HG03159 (cell line): Measurements from ENCODE around the gene COPG1.

ENCODE experiments used
- ATAC-seq: cut with Tn5 transposase; IDR thresholded peaks from one replicate; pipeline ENCODE4 v1.9.1; 2021; ENCODE audit warnings: mild to moderate bottlenecking, moderate library complexity; ENCODE audit not compliant: unreplicated experiment

COPG1 gene

DNA sequence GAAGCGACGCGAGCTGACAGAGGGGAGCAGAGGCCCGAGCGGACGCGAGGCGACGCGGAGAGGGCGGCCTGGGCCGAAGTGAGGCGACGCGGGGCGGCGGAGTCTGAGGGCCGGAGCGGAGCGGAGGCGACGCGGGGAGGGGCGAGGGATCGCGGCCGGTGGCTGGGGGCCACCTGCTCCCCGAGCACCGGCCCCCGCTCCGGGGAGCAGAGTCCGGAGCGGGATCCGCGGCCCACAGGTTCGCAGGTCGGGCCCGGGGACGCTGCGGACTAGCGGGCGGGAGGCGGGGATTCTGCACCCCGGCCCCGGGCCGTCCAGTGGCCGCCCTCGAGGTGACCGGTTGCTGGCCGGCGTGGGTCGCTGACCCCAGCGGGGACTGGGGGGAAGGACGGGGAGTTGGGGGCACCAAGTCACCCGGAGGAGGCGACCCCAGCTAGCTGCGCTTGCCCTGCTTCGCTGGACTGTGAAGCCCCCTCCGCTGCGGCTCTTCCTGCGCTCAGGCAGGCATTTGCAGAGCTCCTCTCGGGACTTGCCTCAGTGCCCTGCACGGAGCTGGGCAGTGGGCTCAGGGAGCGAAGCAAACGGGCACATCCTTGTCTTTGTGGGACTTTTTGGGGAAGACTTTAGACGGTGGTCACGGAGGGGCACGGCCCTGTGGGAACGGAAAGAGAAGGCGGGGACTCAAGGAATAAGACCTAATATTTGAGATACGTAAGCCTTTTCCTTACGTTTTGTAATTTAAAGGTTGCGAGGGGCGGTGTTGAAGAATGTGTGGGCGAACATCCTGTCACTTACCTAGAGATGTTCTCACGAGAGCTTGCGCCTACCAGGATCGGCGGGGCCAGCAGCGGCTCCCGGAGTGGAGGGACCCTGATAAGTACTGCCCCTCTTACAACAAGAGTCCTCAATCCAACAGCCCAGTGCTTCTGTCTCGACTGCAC lies 29.8 kb downstream of the COPG1 start:
- ATAC-seq = no peak

DNA sequence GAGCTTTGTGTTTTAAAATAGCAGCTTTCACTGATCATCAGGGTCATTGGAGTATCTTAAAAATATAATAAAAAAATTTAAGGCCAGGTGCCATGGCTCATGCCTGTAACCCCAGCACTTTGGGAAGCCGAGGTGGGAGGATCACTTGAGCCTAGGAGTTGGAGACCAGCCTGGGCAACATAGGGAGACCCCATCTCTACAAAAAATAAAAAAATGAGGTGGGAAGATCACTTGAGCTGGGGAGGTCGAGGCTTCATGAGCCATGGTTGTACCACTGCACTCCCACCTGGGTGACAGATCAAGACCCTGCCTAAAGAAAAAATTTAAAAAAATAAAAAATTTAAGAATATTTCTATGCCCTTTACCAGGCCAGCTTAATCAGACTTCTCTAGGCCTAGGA lies 30.8 kb downstream of the COPG1 start:
- ATAC-seq = no peak

DNA sequence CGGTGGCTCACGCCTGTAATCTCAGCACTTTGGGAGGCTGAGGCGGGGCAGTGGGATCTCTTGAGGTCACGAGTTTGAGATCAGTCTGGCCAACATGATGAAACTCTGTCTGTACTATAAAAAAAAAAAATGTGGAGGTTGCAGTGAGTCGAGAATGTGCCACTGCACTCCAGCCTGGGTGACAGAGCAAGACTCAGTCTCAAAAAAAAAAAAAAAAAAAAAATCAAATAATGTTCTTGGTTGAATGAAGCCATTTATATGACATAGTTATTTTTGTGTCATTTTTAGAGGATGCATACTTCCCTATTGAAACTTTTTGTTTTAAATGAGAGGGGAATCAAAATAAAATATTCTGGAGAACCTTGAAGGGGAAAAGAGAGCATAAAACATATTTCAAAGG lies 32.3 kb downstream of the COPG1 start:
- no peak for ATAC-seq

DNA sequence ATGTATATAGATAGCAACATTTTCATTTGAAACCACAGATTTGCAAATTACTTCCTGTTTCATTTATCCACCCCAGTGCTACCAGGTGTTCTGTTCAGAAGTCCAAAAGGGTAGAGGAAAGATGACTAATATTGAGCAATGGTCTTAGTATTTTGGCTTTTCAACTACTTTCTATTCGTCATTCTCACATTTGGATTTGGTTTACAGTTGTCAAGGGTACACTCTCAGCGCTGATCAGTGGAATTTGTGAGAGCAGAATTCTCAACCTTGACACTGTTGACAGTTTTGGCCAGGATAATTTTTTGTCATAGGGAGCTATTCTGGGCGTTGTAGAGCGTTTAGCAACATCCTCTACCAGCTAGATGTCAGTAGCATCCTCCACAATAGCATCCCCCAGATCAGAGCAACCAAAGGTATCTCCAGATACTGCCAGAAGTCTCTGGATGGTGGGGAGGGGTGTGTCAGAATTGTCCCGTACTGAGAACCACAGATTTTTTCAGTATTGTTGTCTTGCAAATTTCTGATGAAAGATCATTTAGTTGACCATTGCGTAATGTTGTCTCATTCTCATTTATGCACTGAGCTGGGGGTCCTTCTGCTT lies 33.4 kb downstream of the COPG1 start:
- peak; percentile 72 for ATAC-seq

DNA sequence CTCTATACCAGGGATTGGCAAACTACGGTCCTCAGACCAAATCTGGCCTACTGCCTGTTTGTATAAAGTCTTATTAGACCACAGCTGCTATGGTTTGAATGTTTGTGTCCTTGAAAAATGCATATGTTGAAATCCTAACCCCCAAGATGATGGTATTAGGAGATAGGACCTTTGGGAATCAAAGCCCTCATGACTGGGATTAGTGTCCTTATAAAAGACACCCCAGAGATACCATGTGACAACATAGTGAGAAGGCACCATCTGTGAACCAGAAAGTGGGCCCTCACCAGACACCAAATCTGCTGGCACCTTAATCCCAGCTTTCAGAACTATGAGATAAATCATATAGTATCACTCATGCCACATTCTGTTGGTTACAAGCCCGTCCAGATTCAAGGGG lies 36.7 kb downstream of the COPG1 start:
- no peak for ATAC-seq

DNA sequence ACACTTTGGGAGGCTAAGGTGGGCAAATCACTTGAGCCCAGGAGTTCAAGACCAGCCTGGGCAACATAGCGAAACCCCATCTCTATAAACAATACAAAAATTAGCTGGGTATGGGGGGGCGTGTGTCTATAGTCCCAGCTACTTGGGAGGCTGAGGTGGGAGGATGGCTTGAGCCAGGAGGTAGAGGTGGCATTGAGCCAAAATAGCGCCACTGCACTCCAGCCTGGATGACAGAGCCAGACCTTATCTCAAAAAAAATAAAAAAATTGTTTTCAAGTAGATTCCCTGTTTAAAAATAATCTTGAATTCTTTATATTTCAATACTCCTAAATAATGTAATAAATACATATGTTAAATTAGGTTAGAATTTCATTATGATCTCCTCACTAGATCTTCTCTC lies 39.0 kb downstream of the COPG1 start:
- ATAC-seq = no peak

DNA sequence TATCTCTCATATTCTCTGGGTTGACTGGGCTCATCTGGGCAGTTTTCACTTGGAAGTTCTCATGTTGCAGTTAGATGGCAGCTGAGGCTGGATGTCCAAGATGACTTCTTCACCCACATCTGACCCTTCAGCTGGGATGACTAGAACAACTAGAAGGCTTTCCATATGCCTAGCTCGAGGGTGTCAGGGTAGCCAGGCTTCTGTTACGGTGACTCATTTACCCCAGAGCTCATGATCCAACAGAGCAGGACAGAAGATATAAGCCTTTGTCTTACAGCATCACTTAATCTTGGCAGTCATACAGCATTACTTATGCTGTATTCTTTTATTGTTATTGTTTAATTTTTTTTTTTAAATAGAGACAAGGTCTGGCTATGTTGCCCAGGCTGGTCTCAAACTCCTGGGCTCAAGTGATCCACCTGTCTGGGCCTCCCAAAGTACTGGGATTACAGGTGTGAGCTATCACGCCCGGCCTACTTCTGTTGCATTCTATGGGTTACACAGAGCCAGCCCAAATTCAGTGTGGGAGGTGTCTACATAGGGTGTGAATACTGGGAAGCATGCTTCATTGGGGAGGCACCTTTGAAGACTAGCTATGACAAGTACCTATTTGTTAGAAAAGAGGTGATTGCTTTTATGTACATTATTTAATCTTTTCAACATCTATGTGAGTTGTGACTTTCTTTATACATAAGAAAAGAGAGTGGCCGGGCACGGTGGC lies 40.0 kb downstream of the COPG1 start:
- no peak for ATAC-seq

DNA sequence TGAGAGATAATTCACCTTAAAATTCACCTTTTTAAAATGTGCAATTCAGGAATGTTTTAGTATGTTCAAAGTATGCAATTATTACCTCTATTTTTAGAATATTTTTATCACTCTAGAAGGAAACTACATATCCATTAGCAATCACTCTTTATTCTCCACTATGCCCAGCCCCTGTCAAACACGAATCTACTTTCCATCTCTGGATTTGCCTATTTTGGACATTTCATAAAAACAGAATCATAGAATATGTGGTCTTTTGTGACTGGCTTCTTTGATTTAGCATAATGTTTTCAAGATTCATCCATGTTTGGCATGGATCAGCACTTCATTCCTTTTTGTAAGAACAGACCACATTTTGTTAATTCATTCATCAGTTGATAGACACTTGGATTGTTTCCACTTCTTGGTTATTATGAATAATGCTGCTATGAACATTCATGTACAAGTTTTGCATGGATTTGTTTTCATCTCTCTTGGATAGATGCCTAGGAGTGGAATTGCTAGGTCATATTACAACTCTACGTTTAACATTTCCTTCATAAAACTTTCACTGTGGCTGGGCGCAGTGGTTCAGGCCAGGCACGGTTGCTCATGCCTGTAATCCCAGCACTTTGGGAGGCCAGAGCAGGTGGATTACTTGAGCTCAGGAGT lies 42.0 kb downstream of the COPG1 start:
- ATAC-seq = no peak

DNA sequence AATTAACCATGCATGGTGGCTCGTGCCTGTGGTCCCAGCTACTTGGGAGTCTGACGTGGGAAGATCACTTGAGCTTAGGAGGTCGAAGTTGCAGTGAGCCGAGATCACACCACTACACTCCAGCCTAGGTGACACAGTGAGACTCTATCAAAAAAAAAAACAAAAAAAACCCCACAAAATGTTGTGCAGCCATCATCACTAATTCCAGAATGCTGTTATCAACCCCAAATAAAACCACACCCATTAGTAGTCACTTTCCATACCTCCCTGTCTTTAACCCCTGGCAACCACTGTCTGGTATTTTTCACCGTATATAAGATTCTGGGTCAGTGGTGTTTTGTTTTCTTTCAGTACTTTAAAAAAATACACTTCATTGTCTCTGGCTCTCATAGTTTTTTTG lies 45.9 kb downstream of the COPG1 start:
- no peak for ATAC-seq

DNA sequence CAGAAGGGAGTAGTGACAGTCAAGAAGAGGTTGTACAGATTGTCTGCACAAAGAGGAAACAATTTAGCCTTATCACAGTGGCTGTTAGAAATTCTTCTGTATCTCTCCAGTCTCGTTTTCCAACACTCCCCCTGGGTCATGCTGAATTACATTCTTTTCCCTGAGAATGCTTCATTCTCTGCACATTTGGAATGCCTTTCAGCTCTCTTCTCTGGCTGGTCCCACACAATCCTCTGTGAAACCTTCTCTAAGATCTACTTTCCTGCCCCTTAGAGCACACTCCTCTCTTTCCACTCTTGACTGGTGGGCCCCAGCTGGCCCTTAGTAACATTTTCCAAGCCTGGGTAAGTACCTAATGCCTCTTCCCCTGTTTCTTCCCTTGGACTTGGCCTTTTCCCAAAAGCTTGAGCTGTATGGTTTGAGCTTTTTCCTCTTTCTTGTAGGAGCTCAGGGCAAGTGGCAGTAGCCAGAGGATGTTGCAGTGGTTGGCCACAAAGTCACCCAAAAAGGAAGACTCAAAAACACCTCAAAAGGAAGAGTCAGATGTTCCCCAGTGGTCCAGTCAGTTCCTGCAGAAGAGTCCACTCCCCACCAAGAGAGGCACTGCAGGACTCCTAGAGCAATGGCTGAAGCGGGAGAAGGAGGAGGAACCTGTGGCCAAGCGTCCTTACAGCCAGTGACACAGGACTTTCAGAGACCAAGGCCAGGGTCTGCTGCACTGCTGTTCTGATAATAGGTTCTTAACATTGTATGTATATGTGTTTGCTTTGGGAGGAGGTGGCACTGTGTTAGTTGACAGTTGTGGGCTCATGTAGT lies 54.9 kb downstream of the COPG1 start:
- no peak for ATAC-seq

DNA sequence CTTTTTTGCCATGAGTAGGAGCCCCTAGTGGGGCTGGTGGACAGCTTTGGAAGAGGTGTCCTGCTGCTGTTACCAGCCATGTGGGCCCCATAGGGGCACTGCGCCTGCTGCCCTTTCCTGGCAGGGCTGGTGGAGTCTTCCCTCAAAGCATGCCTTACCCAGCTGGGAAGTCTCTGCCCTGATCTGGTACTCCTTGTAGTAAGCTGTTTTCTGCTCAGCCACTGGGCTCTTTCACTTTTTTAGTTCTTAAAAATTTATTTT lies 55.5 kb downstream of the COPG1 start:
- ATAC-seq = no peak

DNA sequence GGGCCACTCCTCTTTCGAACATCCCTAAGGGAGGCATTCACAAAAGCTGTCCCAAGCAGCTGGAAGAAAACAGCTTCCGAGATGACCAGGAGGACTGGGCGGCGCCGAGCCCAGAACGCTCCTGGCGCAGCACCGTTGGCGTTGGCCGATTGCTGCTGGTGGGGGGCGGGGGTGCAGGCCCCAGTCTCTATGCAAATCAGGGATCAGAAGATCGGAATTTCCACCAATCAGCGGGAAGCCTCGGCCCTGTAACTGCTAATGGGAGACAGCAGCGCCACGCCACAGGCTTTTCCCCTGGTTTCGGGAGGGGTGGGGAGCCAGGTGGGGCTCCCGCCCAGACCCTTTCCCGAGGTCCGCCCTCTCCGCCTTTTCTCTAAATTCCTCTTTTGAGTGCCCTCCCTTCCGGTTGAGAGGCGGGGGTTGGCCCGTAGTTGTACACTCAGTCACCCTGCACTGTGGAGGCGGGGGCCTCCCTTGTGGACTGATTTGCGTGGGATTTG lies 56.2 kb downstream of the COPG1 start:
- no peak for ATAC-seq

DNA sequence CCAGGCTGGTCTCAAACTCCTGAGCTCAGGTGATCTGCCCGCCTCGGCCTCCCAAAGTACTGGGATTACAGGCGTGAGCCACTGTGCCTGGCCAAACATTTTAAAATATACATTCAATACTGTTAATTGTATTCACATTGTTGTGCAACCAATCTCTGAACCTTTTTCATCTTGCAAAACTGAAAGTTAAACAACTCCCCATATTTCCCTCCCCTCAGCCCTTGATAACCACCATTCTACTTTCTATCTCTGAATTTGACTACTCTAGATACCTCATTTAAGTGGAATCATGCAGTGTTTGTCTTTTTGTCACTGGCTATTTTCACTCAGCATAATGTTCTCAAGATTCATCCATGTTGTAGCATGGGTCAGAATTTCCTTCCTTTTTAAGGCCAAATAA lies 59.2 kb downstream of the COPG1 start:
- no peak for ATAC-seq

DNA sequence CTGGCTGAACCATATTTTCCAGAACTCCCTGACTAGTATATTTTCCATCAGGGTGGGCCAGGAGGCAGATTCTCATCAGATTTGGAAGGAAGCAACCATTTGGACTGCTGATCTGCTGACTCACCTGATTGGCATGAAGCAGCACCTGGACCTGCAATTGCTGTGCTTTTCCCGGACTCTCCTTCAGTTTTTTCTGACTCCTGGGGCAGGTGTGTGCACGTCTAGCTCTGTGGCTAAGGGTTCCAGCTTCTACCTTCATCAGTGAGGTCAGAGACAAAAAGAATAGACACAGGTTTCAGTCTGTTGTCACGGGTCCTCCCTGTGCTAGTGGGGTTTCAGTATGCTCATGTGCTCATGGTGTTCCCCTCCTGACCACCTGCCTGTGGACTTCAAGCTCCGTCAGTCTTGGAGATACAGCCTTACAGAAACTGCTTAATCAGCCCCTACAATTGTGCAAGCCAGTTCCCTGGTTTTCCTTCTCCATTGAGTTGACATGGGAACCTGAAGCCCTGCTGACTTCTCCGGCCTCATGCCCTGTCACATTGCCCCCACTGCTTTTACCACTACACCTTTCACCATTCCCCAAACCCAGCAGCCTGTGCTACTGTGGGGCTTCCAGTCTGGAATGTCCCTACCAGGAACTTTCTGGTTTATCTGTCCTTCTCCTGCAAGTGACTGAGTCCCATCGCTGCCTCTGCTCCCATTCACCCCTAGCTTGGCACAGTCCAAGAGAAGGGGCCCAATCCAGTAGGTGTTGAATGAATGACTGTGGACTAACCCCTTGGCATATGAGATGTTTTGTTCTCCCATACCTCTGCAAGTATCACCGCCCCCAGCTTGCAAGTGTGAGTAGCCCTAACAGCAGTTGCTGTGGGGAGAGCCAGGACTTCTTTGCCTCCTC lies 61.0 kb downstream of the COPG1 start:
- ATAC-seq = no peak

DNA sequence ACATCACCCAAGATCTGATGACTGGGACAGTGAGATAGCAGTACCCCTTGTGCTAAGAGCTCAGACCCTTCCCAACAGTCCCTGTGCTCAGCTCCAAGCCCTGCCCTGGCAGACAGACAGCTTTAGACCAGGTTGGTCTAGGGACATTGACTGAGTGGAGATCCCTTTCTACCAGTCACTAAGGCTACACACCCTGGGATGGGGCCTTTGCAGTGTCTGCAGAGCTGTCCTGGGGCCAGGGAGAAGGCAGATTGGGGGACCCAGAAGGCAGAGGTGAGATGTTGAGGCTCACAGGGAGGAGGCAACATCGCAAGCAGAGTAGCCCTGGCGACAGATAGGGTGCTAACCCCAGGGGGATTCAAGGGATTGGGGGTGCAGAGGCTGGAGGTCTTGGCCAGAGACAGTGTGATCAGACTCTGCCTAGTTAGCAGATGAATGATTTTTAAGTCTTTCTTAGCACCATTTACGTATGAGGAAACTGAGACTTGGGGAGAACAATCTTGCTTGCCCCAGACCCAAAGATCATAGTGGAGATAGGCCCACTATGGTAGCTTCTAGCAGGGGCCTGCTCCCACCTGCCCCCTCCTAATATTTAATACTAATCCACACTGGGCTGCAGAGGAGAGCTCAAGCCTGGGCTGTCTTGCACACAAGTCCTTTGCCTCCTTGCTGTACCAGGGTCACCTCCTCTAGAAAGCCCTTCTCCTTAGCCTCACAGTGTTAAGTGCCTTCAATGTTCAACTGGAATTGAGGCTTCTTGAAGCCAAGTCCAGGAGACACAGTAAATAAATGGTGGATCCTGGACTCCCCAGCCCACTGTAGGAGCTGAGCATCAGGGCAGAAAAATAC lies 61.9 kb downstream of the COPG1 start:
- no peak for ATAC-seq

DNA sequence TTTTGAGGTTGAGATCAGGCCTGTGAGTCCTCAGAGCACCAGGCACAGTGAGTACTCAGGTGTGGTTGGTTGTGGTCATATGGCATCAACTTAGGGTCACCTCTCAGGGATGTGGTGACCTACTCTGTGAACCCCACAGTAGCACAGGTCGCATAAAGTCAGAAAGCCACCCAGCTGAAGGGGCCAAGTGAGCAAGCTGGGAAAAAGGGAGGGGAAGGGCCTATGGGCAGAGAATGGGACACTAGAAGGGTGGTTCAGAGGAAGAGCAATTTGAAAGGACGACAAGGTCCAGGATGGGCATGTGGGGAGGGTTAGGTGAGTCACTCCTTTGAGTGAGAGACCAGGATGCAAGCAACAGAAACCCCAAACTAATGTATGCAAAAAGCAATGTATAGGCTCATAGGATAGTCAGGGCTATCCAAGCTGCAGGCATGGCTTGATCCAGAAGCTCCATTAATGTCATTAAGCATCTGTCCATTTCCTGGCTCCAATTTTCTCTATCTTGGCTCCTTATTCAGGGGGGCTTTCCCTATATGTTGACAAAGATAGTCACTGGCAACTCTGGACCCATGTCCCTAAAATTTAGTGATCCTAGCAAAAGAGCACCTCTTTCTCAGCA lies 62.7 kb downstream of the COPG1 start:
- ATAC-seq = no peak

DNA sequence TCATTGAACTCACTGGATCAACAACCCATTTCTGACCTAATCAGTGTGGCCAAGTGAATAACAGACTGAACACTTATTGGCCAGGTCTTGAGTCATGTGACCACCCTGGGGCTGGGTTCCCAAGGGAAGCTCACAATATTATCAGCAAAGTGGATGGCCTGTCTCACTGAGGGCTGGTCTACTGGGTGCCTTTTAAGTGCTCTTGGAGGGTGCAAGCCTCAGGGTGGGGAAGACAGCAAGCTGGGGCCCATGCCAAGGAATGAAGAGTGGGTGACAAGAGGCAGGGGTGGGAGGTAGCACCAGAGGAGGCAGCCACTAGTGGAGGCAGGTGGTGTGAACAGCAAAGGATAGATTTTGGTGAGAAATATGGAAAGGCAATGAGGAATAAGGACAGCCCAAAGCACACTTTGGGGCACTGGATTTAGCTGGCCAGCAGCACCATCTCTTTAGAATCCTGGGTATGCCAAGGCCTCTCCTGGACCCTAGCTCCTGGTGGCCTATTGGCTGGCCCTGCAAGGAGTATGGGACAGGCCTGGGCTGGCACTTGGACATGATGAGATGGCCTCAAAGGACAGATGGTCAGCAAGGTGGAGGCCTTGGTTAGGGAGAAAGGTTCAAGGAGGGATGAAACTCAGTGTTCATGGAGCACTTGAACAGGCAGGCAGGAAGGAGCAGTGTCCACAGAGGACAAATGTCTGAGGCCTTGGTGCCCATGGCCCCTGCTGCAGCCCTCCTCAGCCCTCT lies 63.4 kb downstream of the COPG1 start:
- no peak for ATAC-seq

DNA sequence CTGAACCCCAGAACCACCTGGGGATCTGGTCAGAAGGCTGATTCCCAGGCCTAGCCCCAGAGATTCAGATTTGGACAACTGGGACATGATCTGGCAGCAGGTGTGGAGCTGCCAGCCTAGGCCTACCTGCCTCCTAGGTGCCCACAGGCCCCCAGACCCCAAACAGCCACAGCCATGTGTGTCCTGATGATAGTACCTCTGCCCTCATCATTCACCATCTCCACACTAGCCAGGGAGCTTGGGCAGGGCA lies 63.9 kb downstream of the COPG1 start:
- no peak for ATAC-seq
